T-cell (primary cell): ENCODE results near the gene CSTF2. TPM values are rescaled to one million over a fixed set of nuclear protein-coding genes. Genes with fewer than 3 reads are reported as not detected.
A peak's percentile ranks its signal among the peaks of the same experiment; 100 is the strongest.
"Not testable (repeated sequence)": the region's sequence is repeated elsewhere in the genome, so short reads cannot be mapped to it uniquely, and the experiment has no call there.

ENCODE experiments used
- ATAC-seq, 4 experiments: fragments of 200-7000 bp in 3 of 4; fragments of 150-1000 bp in 1 of 4; cut with Tn5 transposase; replicated peaks in 1 of 4; 1 replicate in 3 of 4; 2 replicates in 1 of 4; pipeline ENCODE4 v1.10.0; 2021; ENCODE audit warnings: moderate library complexity in 3 of 4, mild to moderate bottlenecking in 2 of 4, moderate number of reproducible peaks in 1 of 4
- CTCF ChIA-PET, 2 donors: fragments of 300-600 bp; sonication (Branson Sonifier 250); formaldehyde crosslinking; loops; one replicate each; lab custom pipeline; 2022; ENCODE audit warnings: antibody characterized with exemption in 2 of 2; lab: Charles Lee
- POLR2A ChIA-PET, 2 donors: fragments of 300-600 bp; sonication (Branson Sonifier 250); formaldehyde crosslinking; loops; one replicate each; lab custom pipeline; 2022; ENCODE audit warnings: antibody characterized with exemption in 2 of 2; lab: Charles Lee
- DNase-seq, 35 experiments: peaks; one replicate each; pipeline versions ENCODE4 v3.0.0 to v3.0.0-alpha.2; 2013 to 2023
- H3K27ac ChIP-seq: one replicate; pipeline ENCODE4 v1.5.1; 2013; ENCODE audit warnings: low read length
- H3K27me3 ChIP-seq, 2 experiments: replicated peaks in 1 of 2; 1 replicate in 1 of 2; 2 replicates in 1 of 2; pipeline versions ENCODE4 v1.6.1 to v1.7.0; 2013; ENCODE audit warnings: low read length in 1 of 2, mixed read lengths in 1 of 2; ENCODE audit not compliant: control insufficient read depth in 2 of 2, insufficient read depth in 2 of 2; ENCODE audit errors: extremely low read depth in 1 of 2
- H3K36me3 ChIP-seq, 2 donors: 1 replicate in 1 of 2; 2 replicates in 1 of 2; pipeline versions ENCODE4 v1.6.1 to v1.7.0; 2013; ENCODE audit warnings: low read length in 1 of 2; ENCODE audit not compliant: control insufficient read depth in 2 of 2, insufficient read depth in 1 of 2; ENCODE audit errors: extremely low read depth in 1 of 2
- H3K4me1 ChIP-seq, 2 experiments: 1 replicate in 1 of 2; 2 replicates in 1 of 2; pipeline versions ENCODE4 v1.6.1 to v1.7.0; 2013; ENCODE audit warnings: low read length in 2 of 2, mixed read lengths in 1 of 2; ENCODE audit not compliant: insufficient read depth in 2 of 2, control insufficient read depth in 1 of 2; ENCODE audit errors: extremely low read depth in 1 of 2
- H3K4me3 ChIP-seq, 2 donors: 1 replicate in 1 of 2; 2 replicates in 1 of 2; pipeline versions ENCODE4 v1.5.1 to v1.7.0; 2013; ENCODE audit warnings: mild to moderate bottlenecking in 2 of 2, low read length in 1 of 2, moderate library complexity in 1 of 2; ENCODE audit not compliant: control insufficient read depth in 1 of 2; ENCODE audit errors: extremely low read depth in 1 of 2
- H3K9me3 ChIP-seq: 2 replicates; pipeline ENCODE4 v1.7.0; 2013
- H3K27ac Mint-ChIP-seq, 2 donors: one replicate each; pipeline ENCODE4 v1.8.0; 2020 to 2021; ENCODE audit warnings: mild to moderate bottlenecking in 2 of 2, mixed read lengths in 2 of 2
- H3K27me3 Mint-ChIP-seq, 2 donors: one replicate each; pipeline ENCODE4 v1.8.0; 2021 to 2022; ENCODE audit warnings: mixed read lengths in 2 of 2
- H3K36me3 Mint-ChIP-seq: one replicate; pipeline ENCODE4 v1.8.0; 2021; ENCODE audit warnings: mixed read lengths
- H3K4me1 Mint-ChIP-seq, 3 donors: one replicate each; pipeline ENCODE4 v1.8.0; 2020 to 2022; ENCODE audit warnings: mixed read lengths in 3 of 3, mild to moderate bottlenecking in 1 of 3
- H3K4me3 Mint-ChIP-seq, 3 donors: one replicate each; pipeline ENCODE4 v1.8.0; 2020 to 2022; ENCODE audit warnings: mild to moderate bottlenecking in 3 of 3, mixed read lengths in 3 of 3, moderate library complexity in 3 of 3
- H3K9me3 Mint-ChIP-seq, 3 donors: one replicate each; pipeline ENCODE4 v1.8.0; 2020 to 2022; ENCODE audit warnings: mixed read lengths in 3 of 3
- WGBS: methylation state at CpG from one replicate; pipeline ENCODE4 v1.1.5; 2013; ENCODE audit warnings: missing lambda C conversion rate; ENCODE audit not compliant: insufficient coverage; 5-methylcytosine and 5-hydroxymethylcytosine counted together
- total RNA-seq, 35 experiments: library from RNA in 6 of 35; stranded (reverse) in 6 of 35; fragments of 120-200 nt in 1 of 35; gene quantifications; one replicate each; pipeline versions ENCODE4 v1.2.1 to v1.2.4 and lab custom pipeline; 2013 to 2026

Gene CSTF2, protein sequence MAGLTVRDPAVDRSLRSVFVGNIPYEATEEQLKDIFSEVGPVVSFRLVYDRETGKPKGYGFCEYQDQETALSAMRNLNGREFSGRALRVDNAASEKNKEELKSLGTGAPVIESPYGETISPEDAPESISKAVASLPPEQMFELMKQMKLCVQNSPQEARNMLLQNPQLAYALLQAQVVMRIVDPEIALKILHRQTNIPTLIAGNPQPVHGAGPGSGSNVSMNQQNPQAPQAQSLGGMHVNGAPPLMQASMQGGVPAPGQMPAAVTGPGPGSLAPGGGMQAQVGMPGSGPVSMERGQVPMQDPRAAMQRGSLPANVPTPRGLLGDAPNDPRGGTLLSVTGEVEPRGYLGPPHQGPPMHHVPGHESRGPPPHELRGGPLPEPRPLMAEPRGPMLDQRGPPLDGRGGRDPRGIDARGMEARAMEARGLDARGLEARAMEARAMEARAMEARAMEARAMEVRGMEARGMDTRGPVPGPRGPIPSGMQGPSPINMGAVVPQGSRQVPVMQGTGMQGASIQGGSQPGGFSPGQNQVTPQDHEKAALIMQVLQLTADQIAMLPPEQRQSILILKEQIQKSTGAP
- total RNA-seq: 10 to 100 TPM in 4 of 5 donors, 1 to 10 TPM in 1; 9.3 to 17.7 (median 15.0) TPM
- 11.6 TPM for total RNA-seq (2013)
- total RNA-seq (lab: John Stamatoyannopoulos, UW): 12.4 to 109 (median 21.3) reads per million in 29 experiments

GRCh38 chrX:100819837-100820666, at the start of gene CSTF2:
CSTF2 (plus strand) TSS chrX:100820391; CDS start chrX:100820417, 26 bp downstream.
- Histone ChIP-seq H3K9me3 (no peaks in the 10 kb centered on the region), H3K4me3 (peak within 1 kb of the TSS; percentile 54 to 81), H3K36me3 (peaks cover 0 to 26% of the 10 kb centered on the region in 2 donors), H3K27ac (peak within 1 kb of the TSS; percentile 76), H3K4me1 (peaks cover 4 to 7% of the 10 kb centered on the region in 2 experiments), H3K27me3 (peaks cover 0 to 2% of the 10 kb centered on the region in 2 experiments)
- Mint-ChIP-seq H3K4me1 (peaks cover 7 to 13% (median 8%) of the 10 kb centered on the region in 3 donors), H3K36me3 (peaks cover 11% of the 10 kb centered on the region), H3K4me3 (peak within 1 kb of the TSS; percentile 80 to 91 (median 81)), H3K9me3 (no peaks in the 10 kb centered on the region), H3K27ac (peak within 1 kb of the TSS; percentile 88 to 93), H3K27me3 (peaks cover 6 to 15% of the 10 kb centered on the region in 2 donors)
- CTCF ChIA-PET: interaction anchor here in 1 of 2 donors (0.7 to 1.0 kb wide), 2 partner anchors 10 to 52 kb away, joined by 3 to 4 read pairs; no protein-coding TSS in a partner anchor
- DNase-seq: peak; percentile 52 to 86 (median 75)
- 0% methylated on average over 10 of the region's 49 CpGs for WGBS
- POLR2A ChIA-PET: interaction anchor here in 1 of 2 donors (0.9 to 1.0 kb wide), 2 partner anchors 10 to 570 kb away, joined by 3 read pairs; partner anchors contain the start of gene RPL36A
- peak; percentile 95 to 98 (median 97) for ATAC-seq

- ATAC-seq, H3K4me3 Mint-ChIP-seq, H3K36me3 Mint-ChIP-seq, H3K9me3 ChIP-seq, H3K27ac Mint-ChIP-seq, POLR2A ChIA-PET, H3K4me1 Mint-ChIP-seq, H3K4me1 ChIP-seq, H3K27ac ChIP-seq, H3K9me3 Mint-ChIP-seq, H3K4me3 ChIP-seq, H3K36me3 ChIP-seq, H3K27me3 ChIP-seq, H3K27me3 Mint-ChIP-seq, CTCF ChIA-PET, DNase-seq: not testable (repeated sequence)
- WGBS: no CpG with 5 or more reads among the region's 7 CpGs
These were observed 23.8 kb upstream of the CSTF2 start for GRCh38 chrX:100796371-100796770.

- H3K4me3 ChIP-seq: no peak overlapping the region
- H3K4me1 ChIP-seq: no peaks in the 10 kb centered on the region
- no peaks in the 10 kb centered on the region for H3K9me3 ChIP-seq
- DNase-seq (no peak), ATAC-seq (no peak)
- no peaks in the 10 kb centered on the region for H3K36me3 ChIP-seq
- Mint-ChIP-seq H3K36me3 (no peaks in the 10 kb centered on the region), H3K27me3 (peaks cover 0 to 6% of the 10 kb centered on the region in 2 donors), H3K27ac (no peak overlapping the region), H3K4me3 (no peak overlapping the region), H3K4me1 (no peaks in the 10 kb centered on the region), H3K9me3 (no peaks in the 10 kb centered on the region)
- no CpG with 5 or more reads among the region's 4 CpGs for WGBS
- no peak overlapping the region for H3K27ac ChIP-seq
- POLR2A ChIA-PET: no interaction called here
- H3K27me3 ChIP-seq: no peaks in the 10 kb centered on the region
- CTCF ChIA-PET: no interaction called here
These were observed 22.8 kb upstream of the CSTF2 start for GRCh38 chrX:100797359-100797758.

DNA sequence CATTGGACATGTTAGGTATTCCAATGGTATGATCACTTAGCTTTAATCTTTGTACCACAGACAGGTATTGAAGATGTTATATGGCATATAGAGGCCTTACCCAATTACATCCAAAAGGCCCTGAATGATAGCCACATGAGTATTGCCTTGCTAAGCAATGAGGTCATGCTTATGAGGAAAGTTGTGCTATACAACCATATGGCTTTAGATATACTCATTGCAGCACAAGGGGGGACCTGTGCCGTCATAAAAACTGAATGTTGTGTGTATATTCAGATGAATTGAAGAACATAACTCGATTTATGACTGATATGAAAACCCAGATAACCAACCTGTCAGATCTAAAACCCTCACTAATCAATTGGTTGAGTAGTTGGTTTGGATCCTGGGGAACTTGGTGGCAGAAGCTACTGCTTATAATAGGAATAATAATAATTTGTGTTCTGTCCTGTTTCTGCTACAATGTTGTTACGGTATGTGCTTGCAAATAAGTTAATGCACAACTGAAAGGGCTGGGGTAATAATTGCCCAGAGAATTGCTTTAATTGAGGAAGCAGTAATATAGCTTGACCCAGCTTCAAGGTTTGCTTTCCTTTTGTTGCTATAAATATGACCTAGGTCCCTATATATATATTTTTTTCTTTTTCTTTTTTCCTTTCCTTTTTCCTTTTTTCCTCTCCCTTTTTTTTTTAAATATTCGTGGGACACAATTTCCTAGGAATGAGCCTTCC, 21.5 kb upstream of the CSTF2 start:
- H3K9me3 Mint-ChIP-seq: no peaks in the 10 kb centered on the region
- no peaks in the 10 kb centered on the region for H3K4me1 ChIP-seq
- CTCF ChIA-PET: interaction anchor here in 1 of 2 donors (0.6 to 0.7 kb wide), 2 partner anchors 29 to 125 kb away, joined by 3 to 4 read pairs; no protein-coding TSS in a partner anchor
- H3K4me3 ChIP-seq: no peak overlapping the region
- no peaks in the 10 kb centered on the region for H3K4me1 Mint-ChIP-seq
- no peak for ATAC-seq
- H3K36me3 ChIP-seq: no peaks in the 10 kb centered on the region
- H3K27ac ChIP-seq: no peak overlapping the region
- H3K36me3 Mint-ChIP-seq: no peaks in the 10 kb centered on the region
- H3K4me3 Mint-ChIP-seq: no peak overlapping the region
- H3K27ac Mint-ChIP-seq: no peak overlapping the region
- H3K27me3 Mint-ChIP-seq: peaks cover 0 to 10% of the 10 kb centered on the region in 2 donors
- WGBS: no CpG with 5 or more reads among the region's 4 CpGs
- no peak for DNase-seq
- no peaks in the 10 kb centered on the region for H3K27me3 ChIP-seq
- no peaks in the 10 kb centered on the region for H3K9me3 ChIP-seq
- POLR2A ChIA-PET: no interaction called here

GRCh38 chrX:100802843-100803242, 17.3 kb upstream of the CSTF2 start:
- ChIA-PET POLR2A (no interaction called here), CTCF (no interaction called here)
- Histone ChIP-seq H3K27me3 (no peaks in the 10 kb centered on the region), H3K9me3 (no peaks in the 10 kb centered on the region), H3K36me3 (no peaks in the 10 kb centered on the region), H3K4me3 (no peak overlapping the region), H3K4me1 (no peaks in the 10 kb centered on the region), H3K27ac (no peak overlapping the region)
- no peak for DNase-seq
- no peak for ATAC-seq
- Mint-ChIP-seq H3K36me3 (no peaks in the 10 kb centered on the region), H3K27me3 (peaks cover 10 to 14% of the 10 kb centered on the region in 2 donors), H3K9me3 (peaks cover 0 to 11% (median 6%) of the 10 kb centered on the region in 3 donors), H3K4me1 (no peaks in the 10 kb centered on the region), H3K4me3 (no peak overlapping the region), H3K27ac (no peak overlapping the region)
- WGBS: no CpG with 5 or more reads among the region's 3 CpGs
